HG03196 (cell line): ENCODE results near the gene TMEM74B.

Experiments used
- ATAC-seq: cut with Tn5 transposase; IDR thresholded peaks from one replicate; pipeline ENCODE4 v1.9.1; 2021; ENCODE audit not compliant: unreplicated experiment

TMEM74B gene

DNA sequence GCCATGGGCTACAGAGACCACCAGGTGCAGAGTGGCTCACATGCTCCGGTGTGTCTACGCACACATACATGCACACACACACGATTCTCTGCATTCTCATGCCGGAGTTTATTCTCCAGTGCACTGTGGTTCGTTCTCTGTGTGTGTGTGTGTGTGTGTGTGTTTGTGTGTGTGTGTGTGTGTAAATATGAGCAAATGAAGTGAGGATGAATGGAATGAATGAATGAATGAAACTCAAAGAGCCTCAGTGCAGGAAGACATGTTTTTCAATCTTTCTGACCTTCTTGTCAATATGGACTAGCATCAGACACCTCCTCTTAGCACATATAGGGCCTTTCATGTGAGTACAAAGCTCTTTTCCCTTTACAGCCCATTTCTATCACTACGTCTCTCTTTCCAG lies 1.6 kb downstream of the TMEM74B start:
- ATAC-seq, result no peak

GRCh38 chr20:1182106-1182505 lies 2.7 kb downstream of the TMEM74B start:
- ATAC-seq, result no peak

DNA sequence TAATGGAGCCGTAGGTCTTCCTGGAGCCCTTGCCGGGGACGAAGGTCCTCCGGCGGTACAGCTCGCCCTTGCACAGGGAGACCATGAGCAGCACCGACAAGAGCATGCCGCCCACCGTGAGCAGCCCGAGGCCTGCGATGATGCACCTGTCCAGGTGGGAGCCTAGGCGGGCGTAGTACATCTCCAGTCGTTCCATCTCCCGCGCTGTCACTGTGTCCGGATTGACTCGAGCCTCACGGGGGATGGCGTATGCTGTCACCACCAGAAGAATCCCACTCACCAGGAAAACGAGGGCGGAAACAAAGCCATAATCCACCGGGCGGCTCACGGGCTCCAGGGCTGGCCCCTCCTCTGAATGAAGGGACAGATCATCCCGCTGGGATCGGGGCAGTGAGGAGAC lies 3.8 kb downstream of the TMEM74B start:
- ATAC-seq, result no peak

GRCh38 chr20:1178623-1179022 lies 6.2 kb downstream of the TMEM74B start:
- no peak for ATAC-seq

DNA sequence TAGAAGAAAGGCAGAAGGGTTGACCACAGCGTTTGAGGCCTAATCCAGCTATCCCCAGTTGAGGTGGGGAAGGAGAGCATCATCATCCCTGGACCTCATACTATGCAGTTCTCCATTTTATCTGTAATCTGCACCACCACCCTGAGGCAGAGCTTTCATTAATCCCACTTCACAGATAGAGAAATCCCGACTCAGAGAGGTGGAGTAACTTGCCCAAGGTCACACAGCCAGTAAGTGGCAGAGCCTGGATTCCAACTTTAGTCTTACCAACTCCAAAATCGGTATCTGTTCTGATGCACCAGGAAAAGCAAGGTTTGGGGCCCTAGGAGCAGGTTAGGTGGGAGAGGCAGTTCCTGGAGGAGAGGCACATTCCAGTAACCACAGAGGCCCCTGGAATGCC lies 6.7 kb downstream of the TMEM74B start:
- no peak for ATAC-seq

DNA sequence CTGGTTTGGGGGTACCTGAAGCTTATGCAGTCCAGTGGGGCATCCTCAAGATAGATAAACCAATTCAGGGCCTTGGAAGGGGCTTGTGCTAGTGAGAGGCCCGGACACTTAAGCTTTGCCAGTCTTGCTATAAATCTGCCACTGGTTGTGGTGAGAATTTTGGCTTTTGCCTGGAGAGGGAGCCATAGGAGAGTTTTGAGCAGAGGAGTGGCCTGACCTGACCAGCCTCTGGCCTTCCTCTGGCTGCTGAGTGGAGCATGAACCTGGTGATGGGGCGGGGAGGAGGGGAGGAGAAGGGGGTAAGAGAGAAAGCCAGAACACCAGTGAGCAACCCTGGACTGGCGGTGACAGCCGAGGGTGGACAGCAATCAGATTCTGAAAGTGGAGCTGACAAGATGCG lies 7.1 kb downstream of the TMEM74B start:
- no peak for ATAC-seq

DNA sequence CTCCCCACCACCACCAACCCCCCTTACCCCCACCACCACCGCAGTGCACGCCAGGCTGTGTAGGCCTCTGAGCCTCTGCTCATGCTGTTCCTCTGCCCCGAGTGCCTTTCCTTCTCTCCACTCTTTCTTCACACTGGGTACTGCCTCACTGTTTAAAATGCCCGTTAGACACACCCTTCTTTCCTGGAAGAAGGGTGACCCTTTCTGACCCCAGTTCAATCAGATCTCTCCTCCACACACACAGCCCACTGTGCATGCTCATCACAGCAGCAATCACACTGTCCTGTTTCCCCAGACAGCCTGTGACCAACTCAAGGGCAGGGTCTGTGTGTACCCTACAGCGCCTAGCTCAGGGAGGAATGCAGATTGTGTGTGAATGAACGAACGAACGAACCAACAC lies 10.0 kb downstream of the TMEM74B start:
- no peak for ATAC-seq

DNA sequence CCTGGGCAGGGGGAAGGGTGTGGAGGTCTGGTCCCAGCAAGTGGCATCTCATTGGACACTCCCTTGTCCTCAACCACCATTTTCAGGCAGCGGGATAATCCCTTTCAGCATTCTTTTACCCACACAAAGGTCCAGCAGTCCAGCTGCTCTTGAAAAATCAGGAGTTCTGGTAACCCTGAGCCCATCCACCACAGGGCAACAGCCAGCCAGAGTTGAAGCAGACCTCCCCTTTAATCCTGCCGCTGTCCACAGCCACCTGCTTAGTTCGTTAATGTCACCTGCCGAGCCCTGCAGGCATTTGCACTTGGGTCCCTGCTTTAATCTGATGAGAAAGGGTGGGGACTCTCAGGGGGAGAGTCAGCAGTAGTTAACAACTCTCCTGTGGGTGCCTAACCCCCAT lies 11.1 kb downstream of the TMEM74B start:
- no peak for ATAC-seq

DNA sequence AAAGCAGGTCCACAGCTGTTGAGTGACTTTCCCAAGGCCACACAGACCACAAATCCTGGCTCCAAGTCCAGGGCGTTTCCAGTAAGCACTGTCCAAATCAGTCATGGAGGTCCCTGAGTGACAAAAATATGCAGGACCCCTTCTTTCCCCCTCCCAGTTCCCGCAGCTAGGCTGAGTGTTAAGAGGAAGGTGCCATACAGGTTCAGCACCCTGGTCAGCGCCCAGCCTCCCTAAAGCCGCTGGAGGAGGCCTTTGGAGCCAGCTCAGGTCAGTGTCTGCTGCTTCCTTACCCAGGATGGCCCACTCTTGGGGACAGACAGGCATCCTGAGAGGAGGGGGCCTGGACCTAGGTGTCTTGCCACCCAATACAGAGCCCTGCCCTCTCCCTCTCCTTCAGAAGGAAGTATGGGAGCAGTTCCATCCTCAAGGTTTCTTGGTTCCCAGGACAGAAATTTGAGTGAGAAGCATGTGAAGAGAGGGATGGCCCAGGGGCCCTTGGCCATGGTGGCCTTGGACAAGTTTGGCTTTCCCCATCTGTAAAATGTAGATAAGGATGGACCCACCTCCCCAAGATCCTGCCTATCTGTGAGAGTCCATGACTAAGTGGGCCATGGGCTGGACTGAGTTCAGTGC lies 13.2 kb downstream of the TMEM74B start:
- ATAC-seq, result no peak

- ATAC-seq, result no peak
Observed at GRCh38 chr20:1169224-1169623, 15.6 kb downstream of the TMEM74B start.

GRCh38 chr20:1166948-1167720 lies 17.6 kb downstream of the TMEM74B start:
- ATAC-seq, result no peak

- ATAC-seq, result no peak
Observed at GRCh38 chr20:1165941-1166340, 18.8 kb downstream of the TMEM74B start.

GRCh38 chr20:1165521-1165920 lies 19.3 kb downstream of the TMEM74B start:
- no peak for ATAC-seq

DNA sequence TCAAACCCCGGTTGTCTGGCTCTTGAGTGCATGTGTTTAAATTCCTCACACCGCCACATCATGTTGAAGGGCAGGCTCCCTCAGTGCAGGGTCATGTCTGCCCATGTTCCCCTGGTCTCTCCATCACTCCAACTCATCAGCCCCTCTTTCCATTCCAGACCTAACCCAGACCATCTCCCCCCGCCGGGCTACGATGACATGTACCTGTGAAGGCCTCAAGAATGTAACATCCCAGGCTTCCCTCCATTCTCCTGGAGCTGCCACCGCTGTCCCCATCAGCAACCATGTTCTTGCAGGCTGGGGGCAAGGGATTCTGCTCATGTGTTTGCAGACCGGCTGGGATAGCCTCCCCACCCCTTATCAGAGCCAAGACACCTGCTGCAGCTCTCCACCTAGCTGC lies 19.9 kb downstream of the TMEM74B start:
- ATAC-seq, result no peak

DNA sequence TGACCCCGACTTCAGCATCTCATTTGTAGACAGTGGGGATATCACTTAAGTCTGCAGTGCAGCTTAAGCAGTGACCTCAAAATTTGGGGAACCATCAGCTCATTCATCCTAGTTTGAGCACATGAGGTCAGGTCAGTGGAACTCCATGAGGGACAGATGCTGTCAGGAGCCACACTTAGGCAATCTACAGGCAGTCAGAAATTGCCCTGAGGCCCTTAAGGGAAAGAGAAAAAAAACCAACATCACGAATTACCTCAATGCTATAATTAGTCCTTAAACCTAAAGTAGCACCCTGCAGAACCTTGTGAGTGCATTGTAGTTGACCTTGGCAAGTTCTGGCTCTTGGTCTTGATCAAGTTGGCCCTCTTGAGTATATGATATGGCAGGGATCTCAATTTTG lies 21.1 kb downstream of the TMEM74B start:
- ATAC-seq, result no peak

DNA sequence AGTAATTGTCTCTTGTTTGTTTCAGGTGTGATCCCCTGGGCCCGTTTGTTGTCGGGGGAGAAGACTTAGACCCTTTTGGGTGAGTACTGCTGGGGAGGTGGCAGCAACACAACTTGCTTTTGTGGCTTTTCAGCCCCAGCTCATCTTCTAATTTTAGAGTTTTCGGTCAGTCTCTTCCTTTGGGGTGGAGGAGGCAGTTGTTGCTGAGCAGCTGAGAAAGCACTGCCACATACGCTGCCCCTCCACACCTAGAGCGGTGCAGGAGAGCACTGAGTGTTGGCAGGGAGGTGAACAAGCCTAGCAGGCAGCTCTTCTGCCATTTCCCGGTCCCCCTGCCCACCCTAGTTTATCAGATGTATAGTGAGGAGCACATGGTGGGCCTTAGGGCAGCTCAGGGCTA lies 21.7 kb downstream of the TMEM74B start:
- no peak for ATAC-seq

- ATAC-seq, result no peak
Observed at GRCh38 chr20:1160991-1161390, 23.8 kb downstream of the TMEM74B start.

DNA sequence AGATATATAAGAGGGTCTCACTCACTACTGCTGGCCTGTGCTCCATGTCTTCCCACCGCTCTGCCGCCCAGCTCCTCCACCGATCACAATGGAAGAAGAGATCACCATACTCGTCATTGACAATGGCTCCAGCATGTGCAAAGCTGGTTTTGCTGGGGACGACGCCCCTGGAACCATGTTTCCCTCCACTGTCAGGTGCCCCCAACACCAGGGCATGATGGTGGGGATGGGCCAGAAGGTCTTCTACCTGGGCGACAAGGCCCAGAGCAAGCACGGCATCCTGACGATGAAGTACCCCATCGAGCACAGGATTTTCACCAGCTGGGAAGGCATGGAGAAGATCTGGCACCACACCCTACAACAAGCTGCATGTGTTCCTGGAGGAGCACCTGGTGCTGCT lies 24.3 kb downstream of the TMEM74B start:
- no peak for ATAC-seq

GRCh38 chr20:1155342-1155741 lies 29.4 kb downstream of the TMEM74B start:
- ATAC-seq, result no peak

GRCh38 chr20:1154691-1155090 lies 30.1 kb downstream of the TMEM74B start:
- ATAC-seq, result no peak

GRCh38 chr20:1154226-1154625 lies 30.6 kb downstream of the TMEM74B start:
- no peak for ATAC-seq

DNA sequence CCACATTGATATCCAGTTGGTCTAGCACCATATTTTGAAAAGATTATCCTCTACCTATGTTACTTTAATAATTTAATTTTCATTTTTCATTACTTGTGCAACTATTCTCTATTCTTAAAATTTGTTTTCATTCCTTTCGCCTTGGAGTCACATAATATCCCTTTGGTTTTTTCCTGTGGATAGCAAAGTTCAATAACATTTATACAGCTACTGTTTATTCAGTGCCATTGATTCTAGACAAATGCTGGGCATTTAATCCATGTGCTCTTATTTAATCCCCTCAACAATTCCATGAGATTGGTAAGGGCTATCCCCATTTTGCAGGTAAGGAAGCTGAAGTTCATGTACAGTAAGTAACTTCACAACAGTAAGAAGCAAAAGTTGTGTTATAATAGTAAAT lies 33.8 kb downstream of the TMEM74B start:
- no peak for ATAC-seq

DNA sequence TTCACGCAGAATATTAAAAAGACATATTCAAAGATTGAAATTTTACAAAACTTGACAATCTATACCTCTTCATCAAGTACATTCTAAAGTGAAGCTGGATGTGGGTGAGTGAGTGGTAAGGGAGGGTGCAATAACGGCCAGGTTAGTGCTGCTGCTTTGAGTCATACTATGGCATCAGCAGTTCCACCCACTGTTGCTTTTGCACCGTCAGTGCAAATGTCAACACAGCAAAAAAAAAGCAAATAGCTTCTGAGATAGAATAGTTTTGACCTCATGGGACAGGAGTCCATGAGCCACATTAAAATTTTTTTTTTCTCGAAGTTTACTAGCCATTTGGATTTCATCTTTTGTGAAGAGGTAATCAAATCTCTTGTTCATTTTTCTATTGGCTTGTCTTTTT lies 34.6 kb downstream of the TMEM74B start:
- no peak for ATAC-seq
